Astrocyte (in vitro differentiated cells and primary cell): ENCODE measurements around the gene COX4I2. TPM values are rescaled to one million over a fixed set of nuclear protein-coding genes. Genes with fewer than 3 reads are reported as not detected.

ENCODE experiments used
- DNase-seq: peaks from one replicate; pipeline ENCODE4 v3.0.0-alpha.2; 2010; ENCODE audit warnings: low read depth
- FAIRE-seq: peaks from 2 replicates; lab custom pipeline; 2011; peaks lifted over from hg19 to GRCh38; lab: Jason Lieb, UNC
- H2AFZ ChIP-seq: 2 replicates; pipeline ENCODE4 v1.6.0; 2012; ENCODE audit warnings: low read depth, low read length, inconsistent platforms
- H3K27ac ChIP-seq: 2 replicates; pipeline ENCODE4 v1.5.1; 2011; ENCODE audit warnings: low read depth, low read length, inconsistent platforms
- H3K27me3 ChIP-seq: 2 replicates; pipeline ENCODE4 v1.6.0; 2011; ENCODE audit warnings: low read length, inconsistent platforms; ENCODE audit not compliant: insufficient read depth
- H3K36me3 ChIP-seq: 2 replicates; pipeline ENCODE4 v1.5.1; 2011; ENCODE audit warnings: low read length, inconsistent platforms; ENCODE audit not compliant: insufficient read depth
- H3K4me1 ChIP-seq: 2 replicates; pipeline ENCODE4 v1.5.1; 2011; ENCODE audit warnings: low read length, inconsistent platforms; ENCODE audit not compliant: insufficient read depth
- H3K4me2 ChIP-seq: 2 replicates; pipeline ENCODE4 v1.6.0; 2012; ENCODE audit warnings: low read length, inconsistent platforms
- H3K4me3 ChIP-seq: 2 replicates; pipeline ENCODE4 v1.5.1; 2011; ENCODE audit warnings: low read depth, mild to moderate bottlenecking, low read length, inconsistent platforms; ENCODE audit not compliant: insufficient read depth
- H3K79me2 ChIP-seq: 2 replicates; pipeline ENCODE4 v1.6.0; 2012; ENCODE audit warnings: mild to moderate bottlenecking, low read length, inconsistent platforms; ENCODE audit not compliant: insufficient read depth
- H3K9ac ChIP-seq: 2 replicates; pipeline ENCODE4 v1.6.0; 2012; ENCODE audit warnings: mild to moderate bottlenecking, low read length, inconsistent platforms
- H3K9me3 ChIP-seq: 2 replicates; pipeline ENCODE4 v1.5.1; 2012; ENCODE audit warnings: low read depth, mild to moderate bottlenecking, low read length, inconsistent platforms; ENCODE audit not compliant: insufficient read depth
- H4K20me1 ChIP-seq: 2 replicates; pipeline ENCODE4 v1.6.0; 2012; ENCODE audit warnings: low read length, inconsistent platforms; ENCODE audit not compliant: insufficient read depth
- H3K27ac Mint-ChIP-seq: one replicate; pipeline ENCODE4 v1.8.0; 2021; ENCODE audit warnings: mild to moderate bottlenecking, mixed read lengths; ENCODE audit not compliant: unreplicated experiment
- H3K27me3 Mint-ChIP-seq: one replicate; pipeline ENCODE4 v1.8.0; 2021; ENCODE audit warnings: low read depth, mixed read lengths; ENCODE audit not compliant: unreplicated experiment
- H3K36me3 Mint-ChIP-seq: one replicate; pipeline ENCODE4 v1.8.0; 2021; ENCODE audit warnings: low read depth, mixed read lengths; ENCODE audit not compliant: unreplicated experiment
- H3K4me1 Mint-ChIP-seq: one replicate; pipeline ENCODE4 v1.8.0; 2021; ENCODE audit warnings: low read depth, mixed read lengths; ENCODE audit not compliant: unreplicated experiment
- H3K4me3 Mint-ChIP-seq: one replicate; pipeline ENCODE4 v1.8.0; 2021; ENCODE audit warnings: mild to moderate bottlenecking, moderate library complexity, mixed read lengths; ENCODE audit not compliant: unreplicated experiment
- H3K9me3 Mint-ChIP-seq: one replicate; pipeline ENCODE4 v1.8.0; 2021; ENCODE audit warnings: mild to moderate bottlenecking, mixed read lengths; ENCODE audit not compliant: unreplicated experiment
- CTCF ChIP-seq: IDR thresholded peaks from 2 replicates; pipeline ENCODE4 v1.5.1; 2011; ENCODE audit warnings: low read depth, mild to moderate bottlenecking, inconsistent platforms, low read length, moderate library complexity; ENCODE audit not compliant: insufficient read depth
- EZH2 ChIP-seq: IDR thresholded peaks from 2 replicates; pipeline ENCODE4 v1.6.1; 2012; ENCODE audit warnings: mild to moderate bottlenecking, low read length, inconsistent platforms; ENCODE audit not compliant: insufficient read depth
- total RNA-seq: library from RNA; stranded (reverse); gene quantifications from 2 replicates; pipeline ENCODE4 v1.2.1, GENCODE V29; 2021

The COX4I2 gene
- total RNA-seq, 1 donor from 2014 or later: not detected

GRCh38 chr20:31663524-31663837 lies 25.8 kb downstream of the COX4I2 start:
- FAIRE-seq: no peak

GRCh38 chr20:31663838-31664695 lies 26.4 kb downstream of the COX4I2 start:
- TF ChIP-seq CTCF (no peak), EZH2 (no peak)
- peaks cover 18% of the 10 kb centered on the region for H3K36me3 ChIP-seq
- no peak overlapping the region for H3K4me3 ChIP-seq

More at GRCh38 chr20:31663524-31663837, 25.8 kb downstream of the COX4I2 start:
- Histone ChIP-seq H4K20me1 (peaks cover 18% of the 10 kb centered on the region), H3K4me1 (peaks cover 11% of the 10 kb centered on the region), H3K79me2 (peaks cover 30% of the 10 kb centered on the region), H3K4me2 (no peak overlapping the region), H2AFZ (no peak overlapping the region), H3K36me3 (peaks cover 18% of the 10 kb centered on the region), H3K4me3 (no peak overlapping the region), H3K9ac (no peak overlapping the region), H3K9me3 (no peaks in the 10 kb centered on the region), H3K27me3 (no peaks in the 10 kb centered on the region), H3K27ac (no peak overlapping the region)
- H3K27me3 Mint-ChIP-seq: no peaks in the 10 kb centered on the region
- H3K27ac Mint-ChIP-seq: peak overlapping the region; percentile 29
- TF ChIP-seq CTCF (no peak), EZH2 (no peak)
- peaks cover 25% of the 10 kb centered on the region for H3K36me3 Mint-ChIP-seq
- no peaks in the 10 kb centered on the region for H3K9me3 Mint-ChIP-seq
- peaks cover 22% of the 10 kb centered on the region for H3K4me1 Mint-ChIP-seq
- DNase-seq: no peak
- H3K4me3 Mint-ChIP-seq: no peak overlapping the region

More at GRCh38 chr20:31663838-31664695, 26.4 kb downstream of the COX4I2 start:
- H3K27ac Mint-ChIP-seq: peak overlapping the region; percentile 29
- Histone ChIP-seq H3K79me2 (peaks cover 34% of the 10 kb centered on the region), H2AFZ (no peak overlapping the region), H4K20me1 (peaks cover 19% of the 10 kb centered on the region), H3K4me1 (peaks cover 11% of the 10 kb centered on the region), H3K27ac (no peak overlapping the region), H3K9me3 (no peaks in the 10 kb centered on the region), H3K27me3 (no peaks in the 10 kb centered on the region), H3K9ac (no peak overlapping the region), H3K4me2 (no peak overlapping the region)
- H3K4me1 Mint-ChIP-seq: peaks cover 22% of the 10 kb centered on the region
- H3K9me3 Mint-ChIP-seq: no peaks in the 10 kb centered on the region
- no peak for FAIRE-seq
- no peaks in the 10 kb centered on the region for H3K27me3 Mint-ChIP-seq
- DNase-seq: no peak
- H3K4me3 Mint-ChIP-seq: peak overlapping the region; percentile 5
- H3K36me3 Mint-ChIP-seq: peaks cover 25% of the 10 kb centered on the region
